Occipital lobe (tissue), 1 donor: ENCODE results near the gene EXOSC10. TPM values are rescaled to one million over a fixed set of nuclear protein-coding genes. Genes with fewer than 3 reads are reported as not detected.

Source experiments
- total RNA-seq: library from RNA; depleted of rRNA; stranded (reverse); fragments of >200 nt; gene quantifications from one replicate; pipeline ENCODE4 v1.2.3, GENCODE V29; 2014

The EXOSC10 gene
- total RNA-seq, 1 donor from 2014 or later = 44.1 TPM

Other genes starting within 250 kb of the EXOSC10 start
- gene TARDBP, start 87.2 kb downstream of the EXOSC10 start, total RNA-seq = 102 TPM
- gene MASP2, start 52.6 kb downstream of the EXOSC10 start, total RNA-seq = not detected
- gene SRM, start 39.9 kb downstream of the EXOSC10 start, total RNA-seq = 10.9 TPM
- not detected for gene ANGPTL7, start 89.5 kb upstream of the EXOSC10 start, total RNA-seq
- 32.1 TPM for gene MTOR, start 162.7 kb upstream of the EXOSC10 start, total RNA-seq
- gene UBIAD1, start 173.3 kb upstream of the EXOSC10 start, total RNA-seq = 14.3 TPM